Measurements from ENCODE around the gene UQCRFS1.
A peak's percentile ranks its signal among the peaks of the same experiment; 100 is the strongest.
"Not testable (repeated sequence)": the region's sequence is repeated elsewhere in the genome, so short reads cannot be mapped to it uniquely, and the experiment has no call there.

Gene UQCRFS1

GRCh38 chr19:29212648-29213573 is at the start of gene UQCRFS1:
UQCRFS1 (minus strand) TSS chr19:29213151; CDS start chr19:29213118, 33 bp downstream.
- peak; percentile 79 for FAIRE-seq

- FAIRE-seq: no peak
Measured at GRCh38 chr19:29262085-29262484, 49.1 kb upstream of the UQCRFS1 start.

- no peak for FAIRE-seq
Measured at GRCh38 chr19:29260477-29261317, 47.7 kb upstream of the UQCRFS1 start.

GRCh38 chr19:29259867-29260281 is 46.9 kb upstream of the UQCRFS1 start:
- FAIRE-seq: no peak

- FAIRE-seq: no peak
Measured at GRCh38 chr19:29259153-29259552, 46.2 kb upstream of the UQCRFS1 start.

GRCh38 chr19:29256516-29256915 is 43.6 kb upstream of the UQCRFS1 start:
- no peak for FAIRE-seq

- FAIRE-seq: no peak
Measured at GRCh38 chr19:29255912-29256311, 43.0 kb upstream of the UQCRFS1 start.

- FAIRE-seq: no peak
Measured at GRCh38 chr19:29255006-29255405, 42.1 kb upstream of the UQCRFS1 start.

- not testable (repeated sequence) for FAIRE-seq
Measured at GRCh38 chr19:29249798-29250197, 36.8 kb upstream of the UQCRFS1 start.

- FAIRE-seq: no peak
Measured at GRCh38 chr19:29248332-29248844, 35.4 kb upstream of the UQCRFS1 start.

- no peak for FAIRE-seq
Measured at GRCh38 chr19:29247872-29248271, 34.9 kb upstream of the UQCRFS1 start.

- no peak for FAIRE-seq
Measured at GRCh38 chr19:29247471-29247870, 34.5 kb upstream of the UQCRFS1 start.

- FAIRE-seq: no peak
Measured at GRCh38 chr19:29247051-29247450, 34.1 kb upstream of the UQCRFS1 start.

GRCh38 chr19:29245215-29245614 is 32.3 kb upstream of the UQCRFS1 start:
- FAIRE-seq: no peak

GRCh38 chr19:29241324-29241723 is 28.4 kb upstream of the UQCRFS1 start:
- no peak for FAIRE-seq

GRCh38 chr19:29239213-29239776 is 26.3 kb upstream of the UQCRFS1 start:
- no peak for FAIRE-seq

- no peak for FAIRE-seq
Measured at GRCh38 chr19:29233591-29233990, 20.6 kb upstream of the UQCRFS1 start.

- FAIRE-seq: no peak
Measured at GRCh38 chr19:29232315-29232852, 19.4 kb upstream of the UQCRFS1 start.

- FAIRE-seq: not testable (repeated sequence)
Measured at GRCh38 chr19:29231306-29231705, 18.4 kb upstream of the UQCRFS1 start.

GRCh38 chr19:29217616-29218015 is 4.7 kb upstream of the UQCRFS1 start:
- no peak for FAIRE-seq

- FAIRE-seq: no peak
Measured at GRCh38 chr19:29216021-29216420, 3.1 kb upstream of the UQCRFS1 start.

GRCh38 chr19:29215322-29215845 is 2.4 kb upstream of the UQCRFS1 start:
- no peak for FAIRE-seq

GRCh38 chr19:29214411-29214810 is 1.5 kb upstream of the UQCRFS1 start:
- no peak for FAIRE-seq
